HG03103 (cell line): Measurements from ENCODE around the gene OR2J3.
"Not testable (repeated sequence)": the region's sequence is repeated elsewhere in the genome, so short reads cannot be mapped to it uniquely, and the experiment has no call there.

Experiments used
- ATAC-seq: cut with Tn5 transposase; IDR thresholded peaks from one replicate; pipeline ENCODE4 v1.9.1; 2021; ENCODE audit warnings: low read depth; ENCODE audit not compliant: unreplicated experiment

OR2J3 gene

GRCh38 chr6:29159922-29160321 is 52.1 kb downstream of the OR2J3 start:
- not testable (repeated sequence) for ATAC-seq
